ENCODE measurements around the gene RANGAP1.

The RANGAP1 gene

DNA sequence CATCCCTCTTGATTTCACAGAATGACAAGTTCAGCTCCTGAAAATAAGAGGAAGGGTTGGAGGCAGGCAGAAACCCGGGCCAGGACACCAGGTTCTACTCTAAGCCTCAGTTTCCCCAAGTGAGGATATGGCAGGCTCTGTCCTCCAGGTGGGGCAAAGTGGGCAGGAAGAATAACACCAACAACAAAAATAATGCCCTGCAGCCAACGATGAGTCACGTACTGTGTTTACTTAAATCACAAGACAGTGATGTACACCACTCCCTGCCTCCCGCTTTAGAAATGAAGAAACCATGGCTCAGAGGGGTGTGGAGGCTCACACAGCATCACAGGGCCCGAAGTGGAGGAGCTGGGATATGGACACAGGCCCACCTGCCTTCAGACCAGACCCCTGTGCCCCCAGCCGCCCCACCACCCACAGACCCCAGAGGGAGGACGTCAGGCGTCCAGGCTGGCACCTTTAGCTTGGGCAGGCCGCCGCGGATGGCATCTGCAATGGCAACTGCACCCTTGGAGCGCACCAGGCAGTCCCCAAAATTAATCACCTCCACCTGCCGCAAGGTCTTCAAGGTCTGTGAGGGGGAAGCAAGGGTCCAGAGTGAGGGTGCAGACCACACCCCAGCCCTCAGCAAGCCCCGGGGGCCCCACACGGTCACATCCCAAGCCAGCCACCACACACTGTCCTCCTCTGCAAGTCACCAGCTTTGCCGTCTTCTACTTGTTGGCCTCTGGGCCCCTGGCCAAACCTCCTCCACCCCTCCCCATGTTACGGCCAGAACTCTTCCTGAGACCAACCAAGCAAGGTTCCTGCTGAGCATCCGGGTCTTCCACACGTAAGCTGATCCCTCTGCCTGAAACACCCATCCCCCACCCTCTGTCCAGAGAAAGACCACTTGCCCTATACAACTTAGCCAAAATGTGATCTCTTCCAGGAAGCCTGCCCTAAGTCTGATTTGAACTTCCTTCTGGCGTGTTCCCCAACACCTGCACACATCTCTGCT lies 29.4 kb downstream of the RANGAP1 start:
- DNase-seq: no peak

DNA sequence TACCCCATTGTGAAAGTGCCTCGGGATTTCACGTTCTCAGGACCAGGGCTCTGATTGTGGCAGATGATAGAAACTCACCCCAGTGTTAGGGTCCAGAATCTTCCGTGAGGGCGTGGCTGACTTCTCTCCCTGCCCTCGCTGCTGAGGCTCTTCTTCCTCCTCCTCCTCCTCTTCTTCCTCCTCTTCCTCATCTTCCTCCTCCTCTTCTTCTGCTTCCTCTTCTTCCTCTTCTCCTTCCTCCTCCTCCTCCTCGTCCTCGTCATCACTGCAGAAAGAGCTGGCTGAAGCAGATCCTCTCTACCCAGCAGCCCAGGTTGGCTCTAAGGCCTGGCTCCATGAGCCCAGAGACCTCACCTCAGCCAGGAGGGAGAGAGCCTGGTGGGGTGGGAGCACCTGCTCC lies 31.8 kb downstream of the RANGAP1 start:
- DNase-seq: no peak

GRCh38 chr22:41252365-41252764 lies 33.6 kb downstream of the RANGAP1 start:
- DNase-seq: no peak

DNA sequence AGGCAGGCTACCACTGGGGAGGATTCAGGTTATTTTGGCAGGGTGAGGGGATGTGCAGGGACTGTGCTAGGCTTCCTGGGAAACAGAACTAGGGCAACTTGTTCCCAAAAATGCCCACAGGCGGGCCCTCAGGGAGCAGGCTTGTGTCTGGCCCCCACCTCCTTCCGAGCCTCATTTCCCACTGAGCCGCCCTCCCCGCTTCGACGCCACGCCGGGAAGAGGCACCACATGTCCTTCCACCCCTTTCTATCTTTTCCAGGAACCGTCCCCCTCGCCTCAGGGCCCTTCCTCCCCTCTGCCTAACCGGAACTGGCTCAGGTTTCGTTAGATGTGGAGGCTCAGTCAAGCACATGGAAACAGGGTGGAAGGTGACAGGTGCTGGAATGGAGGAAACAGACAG lies 35.9 kb downstream of the RANGAP1 start:
- no peak for DNase-seq

DNA sequence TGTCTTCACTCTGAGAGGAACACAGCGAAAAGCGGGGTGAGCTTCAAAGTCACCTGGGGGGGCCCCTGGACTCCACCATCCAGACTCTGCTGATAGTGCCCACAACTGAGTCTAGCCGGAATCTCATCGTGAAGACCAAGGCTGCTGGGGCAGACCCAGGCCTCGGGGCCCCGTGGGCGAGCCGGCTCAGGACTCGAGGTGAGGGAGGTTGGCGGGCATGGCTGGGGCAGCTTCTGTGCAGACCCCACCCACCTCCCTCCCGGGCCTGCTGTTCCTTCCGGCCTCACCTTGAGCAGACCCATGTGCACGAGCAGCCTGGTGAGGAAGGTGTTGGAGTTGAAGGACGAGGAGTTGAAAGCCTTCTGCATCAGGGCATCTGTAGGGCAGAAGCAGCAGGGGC lies 36.5 kb downstream of the RANGAP1 start:
- no peak for DNase-seq

DNA sequence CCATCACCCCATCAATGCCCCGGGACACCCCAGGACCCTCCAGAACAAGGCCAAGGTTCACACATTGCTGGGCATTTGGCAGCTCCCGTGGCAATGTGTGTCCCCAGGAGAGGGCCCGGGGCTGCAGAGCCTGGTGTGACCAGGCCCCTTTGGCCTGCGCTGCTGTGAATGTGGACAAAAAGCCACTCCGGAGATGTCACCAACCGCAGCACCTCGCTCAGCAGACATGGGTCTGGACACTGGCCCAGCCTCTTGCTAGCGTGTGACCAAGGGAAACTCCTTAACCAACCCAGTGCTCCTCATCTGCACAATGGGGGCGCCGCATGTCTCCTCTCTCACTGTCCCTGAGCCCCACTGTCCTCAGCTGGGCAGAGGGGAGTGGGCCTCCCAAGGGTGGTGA lies 37.2 kb downstream of the RANGAP1 start:
- DNase-seq: no peak

DNA sequence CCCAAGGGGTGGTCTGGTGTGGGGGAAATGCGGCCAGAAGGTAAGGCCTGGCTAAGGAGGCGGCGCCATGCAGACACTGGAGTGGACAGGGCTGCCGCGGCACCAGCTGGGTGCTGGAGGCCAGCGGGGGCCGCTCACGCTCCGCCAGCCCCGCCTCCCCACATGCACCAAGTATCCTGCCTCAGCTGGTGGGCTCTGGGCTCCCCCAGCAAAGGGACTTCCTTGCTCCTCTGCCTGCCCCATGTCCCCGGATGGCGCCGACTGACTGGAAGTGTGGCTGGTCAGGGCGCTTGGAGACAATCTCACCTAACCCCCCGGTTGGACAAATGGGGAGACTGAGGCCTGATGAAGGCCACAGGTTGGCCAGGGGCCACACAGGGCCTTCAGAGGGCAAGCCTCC lies 37.7 kb downstream of the RANGAP1 start:
- no peak for DNase-seq

GRCh38 chr22:41247703-41248102 lies 38.3 kb downstream of the RANGAP1 start:
- no peak for DNase-seq

DNA sequence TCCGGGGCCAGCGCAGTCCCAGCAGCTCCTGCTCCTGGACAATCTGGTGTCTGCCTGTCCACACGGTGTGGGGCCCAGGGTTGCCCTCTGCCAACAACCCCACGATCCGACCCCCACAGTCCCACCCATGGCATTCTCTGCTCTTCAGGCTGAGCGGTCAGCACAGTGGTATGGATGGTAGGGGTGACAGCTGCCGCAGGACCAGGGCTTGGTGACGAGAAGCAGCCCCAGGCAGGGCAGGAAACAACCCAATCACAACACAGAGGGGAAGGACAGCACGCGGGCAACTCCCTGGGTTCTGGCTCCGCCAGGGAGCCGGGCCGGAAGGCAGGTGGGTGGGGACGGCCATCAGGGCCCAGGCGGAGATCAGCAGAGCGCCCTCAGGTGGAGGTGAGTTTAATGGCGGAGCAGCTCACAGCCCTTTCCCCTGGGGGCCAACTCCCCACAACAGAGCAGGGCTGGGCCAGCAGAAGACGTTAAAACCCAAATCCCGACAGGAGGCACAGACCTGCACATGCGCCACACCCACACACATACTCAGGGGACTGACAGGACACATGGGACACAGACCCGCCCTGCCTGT lies 40.0 kb downstream of the RANGAP1 start:
- no peak for DNase-seq

DNA sequence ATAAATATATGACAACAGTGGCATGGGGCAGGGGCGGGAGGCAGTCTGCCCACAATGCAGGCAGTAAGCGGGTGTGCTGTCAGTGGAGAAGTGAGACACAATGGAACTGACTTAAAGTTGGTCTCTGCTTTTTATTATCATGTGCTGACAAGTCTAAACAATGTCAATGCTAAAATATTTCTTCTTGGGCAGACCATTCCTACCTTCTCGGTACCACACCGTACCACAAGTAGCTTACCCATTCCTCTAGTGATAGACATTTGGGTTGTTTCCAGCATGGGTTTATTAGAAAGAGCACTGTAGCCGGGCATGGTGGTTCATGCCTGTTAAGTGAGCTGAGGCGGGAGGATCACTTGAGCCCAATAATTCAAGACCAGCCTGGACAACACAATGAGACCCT lies 42.6 kb downstream of the RANGAP1 start:
- DNase-seq: no peak

- no peak for DNase-seq
Measured at GRCh38 chr22:41242396-41243117, 43.4 kb downstream of the RANGAP1 start.

GRCh38 chr22:41241133-41241676 lies 44.8 kb downstream of the RANGAP1 start:
- DNase-seq: no peak

DNA sequence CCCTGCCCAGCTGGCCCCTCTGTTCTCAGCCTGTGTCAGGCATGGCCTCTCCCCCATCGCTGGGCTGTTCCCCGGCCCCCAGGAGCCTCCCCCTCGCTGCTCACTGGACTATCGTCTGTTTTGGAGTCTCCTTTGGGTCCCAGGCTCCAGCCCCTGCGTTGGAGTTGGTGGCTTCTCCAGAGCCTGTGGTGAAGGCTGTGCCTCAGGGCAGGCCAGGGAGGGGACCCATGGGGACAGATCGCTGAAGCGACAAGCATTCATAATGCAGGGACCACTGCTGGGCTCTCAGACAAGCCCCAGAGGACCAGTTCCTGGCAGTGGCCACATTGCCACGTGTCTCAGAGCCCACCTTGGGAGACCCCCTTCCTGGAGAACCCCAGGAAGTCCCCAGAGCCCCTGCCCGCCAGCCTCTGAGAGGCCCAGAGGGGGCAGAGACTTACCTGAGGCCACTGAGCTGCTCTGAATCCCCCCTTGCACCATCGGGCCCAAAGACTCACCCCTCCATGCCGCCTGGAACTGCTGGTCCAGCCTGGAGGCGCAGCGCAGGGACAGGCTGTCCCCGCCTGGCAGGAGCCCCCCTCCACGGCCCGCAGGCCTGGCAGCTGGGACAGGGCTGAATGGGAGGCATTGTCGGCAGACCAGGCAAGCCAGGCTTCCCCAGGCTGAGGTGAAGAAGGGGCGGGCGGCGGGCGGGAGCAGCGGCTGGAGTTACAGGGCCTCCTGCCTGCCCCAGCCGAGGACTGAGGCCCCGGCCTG lies 45.4 kb downstream of the RANGAP1 start, which contains the start of gene CHADL:
Gene CHADL, minus strand, starts transcription at position 555 of the 756 bp plus-strand sequence. Its CDS starts 50 bp downstream, at position 505.
- no peak for DNase-seq

DNA sequence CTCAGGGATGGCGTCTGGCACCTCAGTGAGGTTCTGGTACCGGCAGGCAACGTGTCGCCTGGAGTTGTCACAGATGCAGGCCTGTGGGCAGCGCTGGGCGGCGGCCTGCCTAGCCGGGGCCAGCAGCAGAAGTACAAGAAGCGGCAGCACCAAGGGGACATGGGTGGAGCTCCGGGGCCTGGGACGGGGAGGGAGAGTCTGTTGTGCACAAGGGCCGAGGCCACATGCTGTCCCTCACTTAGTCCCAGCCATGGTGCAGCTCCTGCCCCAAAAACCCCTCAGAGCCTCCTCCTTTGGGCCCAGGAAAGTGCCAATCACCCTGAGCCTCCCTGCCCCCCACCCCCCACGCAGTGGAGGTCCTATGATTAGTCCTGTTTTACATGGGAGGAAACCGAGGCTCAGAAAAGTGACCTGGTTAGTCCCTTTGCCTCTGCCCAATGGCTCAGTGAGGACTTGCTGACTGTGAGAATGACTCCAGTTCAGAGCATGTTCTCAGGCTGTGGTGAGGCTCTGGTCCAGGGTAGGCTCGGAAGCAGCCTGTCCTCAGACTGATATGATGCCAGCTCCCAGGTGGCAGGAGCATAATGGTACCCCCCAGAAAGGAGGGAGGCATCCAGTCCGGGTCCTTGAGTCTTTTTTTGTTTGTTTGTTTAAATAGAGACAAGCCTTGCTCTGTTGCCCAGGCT lies 46.4 kb downstream of the RANGAP1 start:
- no peak for DNase-seq

DNA sequence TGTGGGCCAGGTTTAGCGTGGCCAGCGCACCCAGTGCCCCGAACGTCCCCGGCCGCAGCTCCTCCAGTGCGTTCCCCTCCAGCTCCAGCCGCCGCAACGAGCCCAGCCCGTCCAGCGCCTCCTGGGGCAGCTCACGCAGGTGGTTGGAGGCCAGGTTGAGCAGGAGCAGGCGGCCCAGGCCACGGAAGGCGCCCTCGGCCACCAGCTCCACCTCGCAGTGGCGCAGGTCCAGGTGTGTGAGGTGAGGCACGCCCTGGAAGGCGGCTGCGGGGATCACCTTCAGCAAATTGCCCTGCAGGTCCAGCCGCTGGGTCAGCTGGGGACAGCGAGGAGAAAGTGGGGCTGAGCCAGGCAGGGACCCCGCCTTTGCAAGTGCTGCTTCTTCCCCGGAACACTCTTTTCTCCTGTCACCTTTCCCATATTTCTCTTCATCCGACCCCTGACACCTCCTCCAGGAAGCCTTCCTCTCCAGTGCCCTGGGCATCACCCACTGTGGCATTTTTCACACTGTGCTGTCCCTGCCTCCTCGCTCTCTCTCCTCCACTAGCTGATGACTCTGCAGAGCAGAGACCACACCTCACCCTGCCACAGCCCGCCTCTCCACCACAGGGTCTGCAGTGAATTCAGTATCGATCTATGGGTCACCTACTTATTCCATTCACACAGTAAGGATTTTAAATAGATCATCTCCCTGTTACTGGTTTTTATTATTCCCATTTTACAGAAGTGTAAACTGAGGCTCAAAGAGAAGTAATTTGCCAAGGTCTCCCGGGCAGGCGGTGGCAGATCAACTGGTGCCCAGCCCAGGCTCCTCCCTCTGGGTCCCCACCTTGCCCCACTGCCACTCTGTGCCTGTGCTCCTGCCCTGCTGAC lies 47.2 kb downstream of the RANGAP1 start:
- DNase-seq: no peak

GRCh38 chr22:41237707-41238569 lies 48.0 kb downstream of the RANGAP1 start:
- peak; percentile 87 for DNase-seq

GRCh38 chr22:41237036-41237706 lies 48.8 kb downstream of the RANGAP1 start:
- DNase-seq: no peak

- no peak for DNase-seq
Measured at GRCh38 chr22:41234815-41235695, 50.9 kb downstream of the RANGAP1 start.

All from activated CD4-positive, alpha-beta T cell treated with anti-CD3 and anti-CD28 coated beads, Interleukin-10, Interleukin-2, amounts not matched to agents 100 ng/mL and 50 ng/mL, durations not matched to agents 16 hours and 8 hours (primary cell).